Kidney capillary endothelial cell (primary cell): ENCODE measurements around the gene ASIC3.

Source experiments
- DNase-seq: peaks from one replicate; pipeline ENCODE4 v3.0.0-alpha.2; 2018; ENCODE audit warnings: low spot score

The ASIC3 gene

GRCh38 chr7:151071032-151071866 lies 22.9 kb downstream of the ASIC3 start:
- DNase-seq, result no peak

GRCh38 chr7:151073990-151074389 lies 25.7 kb downstream of the ASIC3 start:
- DNase-seq, result no peak

DNA sequence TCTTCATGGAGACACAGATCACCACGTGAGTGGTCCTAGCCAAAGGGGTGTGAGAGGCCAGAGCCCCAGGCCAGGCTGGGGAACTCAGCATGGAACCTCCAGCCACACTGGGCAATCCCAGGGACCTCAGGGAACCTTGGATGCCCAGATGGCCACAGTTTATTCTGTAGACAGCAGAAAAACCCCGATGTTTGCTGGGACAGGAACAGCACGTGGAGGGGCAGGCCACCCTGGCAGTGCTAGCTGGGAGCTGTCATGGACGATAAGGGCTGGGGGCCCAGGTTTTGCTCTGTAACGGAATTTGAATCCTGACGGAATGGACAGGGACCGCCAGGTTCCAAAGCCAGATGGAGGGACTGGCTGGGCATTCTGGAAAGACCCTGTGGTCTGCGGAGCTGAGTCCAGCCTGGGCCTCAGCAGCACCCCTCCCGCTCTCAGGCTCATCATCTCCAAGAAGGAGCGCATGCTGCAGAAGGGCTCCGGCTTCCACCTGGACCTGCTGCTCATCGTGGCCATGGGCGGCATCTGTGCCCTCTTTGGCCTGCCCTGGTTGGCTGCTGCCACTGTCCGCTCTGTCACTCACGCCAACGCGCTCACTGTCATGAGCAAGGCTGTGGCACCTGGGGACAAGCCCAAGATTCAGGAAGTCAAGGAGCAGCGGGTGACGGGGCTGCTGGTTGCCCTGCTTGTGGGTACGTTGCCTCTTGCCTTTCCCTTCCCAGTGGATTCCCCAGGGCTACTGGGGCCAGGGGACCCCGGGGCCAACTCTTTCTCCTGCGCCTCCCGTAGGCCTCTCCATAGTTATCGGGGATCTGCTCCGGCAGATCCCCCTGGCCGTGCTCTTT lies 26.7 kb downstream of the ASIC3 start:
- DNase-seq, result no peak

GRCh38 chr7:151075662-151075971 lies 27.3 kb downstream of the ASIC3 start:
- no peak for DNase-seq

DNA sequence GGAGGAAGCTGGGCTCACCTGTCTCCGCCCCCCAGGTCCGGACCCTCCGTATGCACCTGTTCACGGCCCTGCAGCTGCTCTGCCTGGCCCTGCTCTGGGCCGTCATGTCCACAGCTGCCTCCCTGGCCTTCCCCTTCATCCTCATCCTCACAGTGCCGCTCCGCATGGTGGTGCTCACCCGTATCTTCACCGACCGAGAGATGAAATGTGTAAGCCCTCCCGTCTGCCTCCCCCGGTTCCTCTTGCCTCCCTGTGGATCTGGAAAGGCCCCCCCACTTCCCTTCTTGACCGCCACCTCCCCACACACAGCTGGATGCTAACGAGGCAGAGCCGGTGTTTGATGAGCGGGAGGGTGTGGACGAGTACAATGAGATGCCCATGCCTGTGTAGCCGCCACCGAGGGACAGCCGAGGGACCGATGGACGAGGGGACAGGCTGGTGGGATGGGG lies 27.7 kb downstream of the ASIC3 start:
- no peak for DNase-seq

GRCh38 chr7:151076863-151077704 lies 28.8 kb downstream of the ASIC3 start:
- no peak for DNase-seq

DNA sequence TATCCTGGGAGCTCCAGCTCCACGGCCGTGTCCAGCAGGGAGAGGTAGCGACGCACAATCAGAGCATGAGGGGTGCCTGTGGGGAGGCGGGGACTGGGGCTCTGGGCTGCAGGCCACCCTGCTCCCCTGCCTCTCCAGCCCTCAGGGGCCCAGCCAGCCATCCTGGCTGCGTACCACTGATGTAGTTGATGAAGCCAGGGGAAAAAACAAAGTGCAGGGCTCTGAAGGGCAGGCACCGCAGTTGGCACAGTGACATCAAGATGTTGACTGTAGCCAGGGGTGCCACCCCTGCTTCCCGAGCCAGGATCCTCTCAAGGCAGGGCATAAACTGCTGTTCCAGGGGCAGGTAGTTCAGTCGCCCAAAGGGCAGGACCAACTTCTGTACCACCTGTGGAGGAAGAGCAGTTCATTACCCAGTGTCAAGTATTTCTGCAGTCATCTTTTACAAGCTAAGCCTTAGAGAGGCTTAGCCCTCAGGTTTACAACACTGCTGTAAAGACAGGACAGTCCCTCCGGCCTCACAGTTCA lies 29.4 kb downstream of the ASIC3 start:
- no peak for DNase-seq

GRCh38 chr7:151078233-151079040 lies 30.1 kb downstream of the ASIC3 start:
- DNase-seq, result no peak

GRCh38 chr7:151079199-151079910 lies 31.0 kb downstream of the ASIC3 start:
- no peak for DNase-seq

- no peak for DNase-seq
These were observed 31.8 kb downstream of the ASIC3 start for GRCh38 chr7:151080067-151080521.

- DNase-seq, result peak; percentile 83
These were observed 32.3 kb downstream of the ASIC3 start, which contains the start of gene FASTK for GRCh38 chr7:151080522-151081169. TSS of gene FASTK (minus strand) at chr7:151080809. CDS start at chr7:151080766, 43 bp downstream.

DNA sequence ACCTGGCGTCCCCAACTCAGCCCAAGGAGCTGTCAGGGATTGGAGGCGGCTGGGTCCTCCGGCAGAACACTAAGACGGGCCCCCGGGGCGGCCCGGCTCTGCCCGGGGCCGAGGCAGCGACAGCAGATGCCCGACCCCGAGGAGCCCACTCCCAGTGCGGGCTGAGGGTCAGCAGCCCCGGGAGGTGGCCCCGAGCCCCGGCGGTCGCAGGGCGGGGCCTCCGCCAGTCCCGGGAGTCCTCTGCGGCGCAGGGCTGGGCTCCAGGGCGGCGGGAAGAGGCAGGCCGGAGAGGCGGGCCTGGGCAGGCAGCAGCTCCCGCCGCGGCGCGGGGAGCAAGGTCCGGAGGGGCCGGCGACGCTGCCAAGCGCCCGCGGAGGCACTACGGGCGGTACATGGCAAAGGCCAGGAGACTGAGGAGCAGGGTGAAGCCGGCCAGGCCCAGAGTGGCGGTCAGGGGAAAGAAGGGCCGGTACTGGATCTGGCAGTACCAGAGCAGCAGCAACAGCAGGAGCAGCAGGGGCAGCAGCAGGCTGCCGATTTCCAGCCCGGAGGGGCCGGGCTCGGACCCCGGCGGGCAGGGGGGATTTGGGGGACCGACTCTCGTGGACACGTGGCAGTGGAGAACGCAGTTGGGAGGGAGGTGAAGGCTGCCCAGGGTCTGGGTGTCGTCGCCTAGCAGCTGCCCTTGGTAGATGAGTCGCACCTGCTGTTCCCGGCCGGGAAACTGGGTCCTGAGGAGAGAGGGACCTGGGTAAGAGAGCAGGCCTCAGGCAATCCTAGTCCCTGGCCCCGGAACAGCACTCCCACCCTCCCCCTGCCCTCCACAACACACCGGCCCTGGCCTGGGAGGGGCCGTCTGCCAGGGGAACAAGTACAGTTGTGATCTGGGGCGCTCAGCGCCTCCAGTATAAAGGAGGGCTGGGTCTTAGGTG lies 33.1 kb downstream of the ASIC3 start:
- no peak for DNase-seq

DNA sequence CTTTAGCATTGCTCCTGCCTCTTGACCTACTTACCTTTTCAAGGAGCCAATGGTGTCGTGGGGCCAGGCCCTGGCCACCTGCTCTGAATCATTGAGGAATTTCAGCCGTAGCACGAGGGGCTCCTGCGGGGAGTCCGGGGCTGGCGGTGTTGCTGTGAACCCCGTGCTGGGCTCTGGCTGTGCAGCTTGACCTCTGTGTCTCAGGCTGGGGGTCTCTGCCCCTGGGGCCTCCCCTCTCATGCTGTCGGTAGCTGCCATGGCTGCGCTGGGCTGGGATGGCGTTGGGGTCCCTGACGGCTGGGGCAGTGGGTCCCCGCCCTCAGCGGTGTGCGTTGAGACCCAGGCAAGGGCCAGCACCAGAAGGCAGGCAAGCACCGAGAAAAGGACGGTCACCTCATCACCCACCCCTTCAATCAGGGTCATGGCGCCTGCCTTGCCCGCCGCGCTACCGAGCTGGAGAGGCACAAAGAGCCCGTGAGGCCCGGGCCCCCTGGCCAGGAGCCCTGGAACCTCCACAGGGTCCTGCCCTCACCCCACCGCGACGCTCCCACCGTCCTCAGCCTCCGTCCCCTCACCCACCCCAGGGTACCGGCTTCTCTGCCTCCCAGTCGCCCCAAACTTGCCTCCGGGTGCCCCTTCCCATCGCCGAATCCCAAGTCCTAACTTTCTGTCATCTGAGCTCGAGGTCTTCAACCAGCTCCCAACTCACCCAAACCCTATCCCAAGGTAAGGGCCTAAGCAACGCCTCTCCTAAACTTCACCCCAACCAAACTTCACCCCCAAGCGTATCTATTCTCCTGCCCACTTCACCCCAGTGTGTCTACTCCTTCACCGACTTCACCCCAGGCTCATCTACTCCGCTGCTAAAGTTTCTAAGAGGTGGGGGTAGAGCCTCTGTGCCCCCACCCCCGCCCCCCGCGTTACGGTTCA lies 34.1 kb downstream of the ASIC3 start:
- no peak for DNase-seq

GRCh38 chr7:151083071-151083823 lies 34.9 kb downstream of the ASIC3 start, which contains the start of gene TMUB1:
TSS of gene TMUB1 (minus strand) at chr7:151083493. CDS start at chr7:151082563, 930 bp downstream.
- DNase-seq, result no peak

GRCh38 chr7:151083824-151084160 lies 35.5 kb downstream of the ASIC3 start:
- no peak for DNase-seq

- no peak for DNase-seq
These were observed 37.0 kb downstream of the ASIC3 start for GRCh38 chr7:151085329-151085690.
